ENCODE results near the gene IRX5. TPM values are rescaled to one million over a fixed set of nuclear protein-coding genes. Genes with fewer than 3 reads are reported as not detected.

The IRX5 gene
- total and polyA plus RNA-seq, 2 of the 8 experiments (the other 6 are each of a cell fraction or from before 2014, with no cell fraction given): 0.48 to 0.56 TPM

DNA sequence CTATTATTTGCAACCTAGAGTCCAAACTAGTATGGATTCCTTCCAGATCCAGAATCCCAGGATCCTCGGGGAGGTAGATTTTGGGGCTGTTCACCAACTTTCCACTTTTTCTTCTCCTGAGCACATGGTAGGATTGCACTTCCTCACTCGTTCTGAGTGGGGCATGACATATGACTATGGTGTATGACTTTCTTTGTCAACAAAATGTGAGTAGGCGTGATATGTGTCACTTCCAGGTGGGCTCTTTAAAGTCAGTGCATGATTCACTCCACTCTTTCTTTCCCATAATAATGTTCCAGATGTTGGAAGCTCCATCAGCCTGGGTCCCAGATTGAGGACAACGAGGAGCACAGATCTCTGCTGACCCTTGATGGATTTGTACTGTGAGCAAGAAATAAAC lies 21.5 kb downstream of the IRX5 start:
- no peak for FAIRE-seq
- no peak for TF ChIP-seq RXRA (IDR thresholded peaks at IDR 0.05; ENCODE audit: insufficient read depth, low read depth, low read length)
- TF ChIP-seq, protein P1, sequence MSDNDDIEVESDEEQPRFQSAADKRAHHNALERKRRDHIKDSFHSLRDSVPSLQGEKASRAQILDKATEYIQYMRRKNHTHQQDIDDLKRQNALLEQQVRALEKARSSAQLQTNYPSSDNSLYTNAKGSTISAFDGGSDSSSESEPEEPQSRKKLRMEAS (IDR thresholded peaks at IDR 0.05): no peak
- no peak for TF ChIP-seq RFX5 (IDR thresholded peaks at IDR 0.05; ENCODE audit: borderline replicate concordance, low read depth, low read length)
- TF ChIP-seq, protein P2, sequence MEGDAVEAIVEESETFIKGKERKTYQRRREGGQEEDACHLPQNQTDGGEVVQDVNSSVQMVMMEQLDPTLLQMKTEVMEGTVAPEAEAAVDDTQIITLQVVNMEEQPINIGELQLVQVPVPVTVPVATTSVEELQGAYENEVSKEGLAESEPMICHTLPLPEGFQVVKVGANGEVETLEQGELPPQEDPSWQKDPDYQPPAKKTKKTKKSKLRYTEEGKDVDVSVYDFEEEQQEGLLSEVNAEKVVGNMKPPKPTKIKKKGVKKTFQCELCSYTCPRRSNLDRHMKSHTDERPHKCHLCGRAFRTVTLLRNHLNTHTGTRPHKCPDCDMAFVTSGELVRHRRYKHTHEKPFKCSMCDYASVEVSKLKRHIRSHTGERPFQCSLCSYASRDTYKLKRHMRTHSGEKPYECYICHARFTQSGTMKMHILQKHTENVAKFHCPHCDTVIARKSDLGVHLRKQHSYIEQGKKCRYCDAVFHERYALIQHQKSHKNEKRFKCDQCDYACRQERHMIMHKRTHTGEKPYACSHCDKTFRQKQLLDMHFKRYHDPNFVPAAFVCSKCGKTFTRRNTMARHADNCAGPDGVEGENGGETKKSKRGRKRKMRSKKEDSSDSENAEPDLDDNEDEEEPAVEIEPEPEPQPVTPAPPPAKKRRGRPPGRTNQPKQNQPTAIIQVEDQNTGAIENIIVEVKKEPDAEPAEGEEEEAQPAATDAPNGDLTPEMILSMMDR (IDR thresholded peaks at IDR 0.05; ENCODE audit: control extremely low read depth in 1 of 3, insufficient read depth in 1 of 3, low read depth in 1 of 3, low read length in 3 of 3): no peak
- no peak for TF ChIP-seq HDAC2 (IDR thresholded peaks at IDR 0.05; ENCODE audit: borderline replicate concordance in 1 of 2, low read depth in 2 of 2, low read length in 2 of 2)
- TF ChIP-seq MAFK (IDR thresholded peaks at IDR 0.05; ENCODE audit: low read depth, low read length): no peak
- no peak for TF ChIP-seq JUND (IDR thresholded peaks at IDR 0.05; ENCODE audit: low read length)
- no peak for TF ChIP-seq SRF (IDR thresholded peaks at IDR 0.05; ENCODE audit: low read depth, low read length)
- TF ChIP-seq SUZ12 (IDR thresholded peaks at IDR 0.05; ENCODE audit: low read length): no peak
- TF ChIP-seq BRCA1 (IDR thresholded peaks at IDR 0.05; ENCODE audit: low read depth, low read length): no peak
- no peak for TF ChIP-seq CTBP2 (IDR thresholded peaks at IDR 0.05; ENCODE audit: borderline replicate concordance, insufficient read depth, insufficient read length, low read length)

More for the DNA sequence above, 21.5 kb downstream of the IRX5 start:
- H3K56ac ChIP-seq (replicated peaks; ENCODE audit: insufficient read length, low read depth, low read length): no peak overlapping the region
- no peak overlapping the region for H3K14ac ChIP-seq (ENCODE audit: insufficient read length)
- H3K4me1 ChIP-seq (replicated peaks in 1 of 4; ENCODE audit: control insufficient read depth in 3 of 4, insufficient read depth in 4 of 4, low read length in 3 of 4): no peaks in the 10 kb centered on the region
- no peaks in the 10 kb centered on the region for H3K9me3 ChIP-seq (ENCODE audit: insufficient read depth in 2 of 2, low read depth in 1 of 2, low read length in 1 of 2)
- ChIA-PET POLR2A (ENCODE audit: partially characterized antibody) (no interaction called here), CTCF (ENCODE audit: partially characterized antibody) (interaction anchor here (1.0 kb wide), 1 partner anchor 300 kb away, joined by 3 read pairs; no protein-coding TSS in a partner anchor)
- H3K23ac ChIP-seq (ENCODE audit: insufficient read length): no peak overlapping the region
- no peaks in the 10 kb centered on the region for H3K23me2 ChIP-seq (ENCODE audit: low read depth, low read length)
- H3K4me2 ChIP-seq (ENCODE audit: insufficient read depth in 1 of 2, low read depth in 2 of 2, low read length in 2 of 2): no peak overlapping the region
- DNase-seq (ENCODE audit: low read depth in 1 of 2, low spot score in 2 of 2): no peak
- no peak overlapping the region for H2BK5ac ChIP-seq (ENCODE audit: low read depth, low read length)
- no peak overlapping the region for H2AFZ ChIP-seq (ENCODE audit: low read length)
- H3K4ac ChIP-seq (replicated peaks; ENCODE audit: insufficient read length, low read depth, low read length): no peak overlapping the region
- H3K18ac ChIP-seq (ENCODE audit: extremely low read depth, low read length): no peak overlapping the region
- no peak overlapping the region for H3K27ac ChIP-seq (ENCODE audit: low read depth, low read length)
- H4K5ac ChIP-seq (ENCODE audit: insufficient read length, low read depth, low read length): no peak overlapping the region
- no peak overlapping the region for H2AK5ac ChIP-seq (ENCODE audit: low read depth, low read length)
- H3K27me3 ChIP-seq (replicated peaks in 1 of 4; ENCODE audit: control insufficient read depth in 3 of 4, extremely low read depth in 1 of 4, insufficient read depth in 3 of 4, low read length in 3 of 4): no peaks in the 10 kb centered on the region
- H4K8ac ChIP-seq (ENCODE audit: extremely low read depth, insufficient read depth, low read length): no peak overlapping the region
- 69% methylated on average over 4 of the region's 4 CpGs; no CpG with 5 or more reads in 1 of the 2 experiments for WGBS, 2 experiments (ENCODE audit: extremely low coverage in 1 of 2, insufficient coverage in 1 of 2, insufficient read length in 1 of 2, insufficient replicate concordance in 2 of 2, low coverage in 1 of 2, low lambda C conversion rate in 2 of 2, missing lambda C conversion rate in 1 of 2)
- H3K36me3 ChIP-seq (ENCODE audit: control insufficient read depth in 2 of 4, insufficient read depth in 4 of 4, low read length in 3 of 4): no peaks in the 10 kb centered on the region
- H4K91ac ChIP-seq (replicated peaks; ENCODE audit: insufficient read length, low read length): no peak overlapping the region
- H3K79me1 ChIP-seq (ENCODE audit: low read depth, low read length): no peaks in the 10 kb centered on the region
- H2BK20ac ChIP-seq (ENCODE audit: low read length): no peak overlapping the region
- no peak overlapping the region for H2BK12ac ChIP-seq (ENCODE audit: low read depth, low read length)
- no peaks in the 10 kb centered on the region for H4K20me1 ChIP-seq (replicated peaks in 1 of 2; ENCODE audit: control insufficient read depth in 1 of 2, insufficient read depth in 2 of 2, low read length in 2 of 2)
- H2BK120ac ChIP-seq (replicated peaks; ENCODE audit: low read depth, low read length): no peak overlapping the region
- no peak overlapping the region for H3K9ac ChIP-seq (replicated peaks in 1 of 4; ENCODE audit: extremely low read depth in 1 of 4, low read depth in 3 of 4, low read length in 3 of 4)
- H3K79me2 ChIP-seq (ENCODE audit: control insufficient read depth in 1 of 2, insufficient read depth in 2 of 2, low read length in 2 of 2): no peaks in the 10 kb centered on the region
- no peak overlapping the region for H2BK15ac ChIP-seq (ENCODE audit: low read length)
- no peak overlapping the region for H3K4me3 ChIP-seq (ENCODE audit: extremely low read depth in 1 of 4, insufficient read depth in 2 of 4, low read depth in 3 of 4, low read length in 4 of 4)

Measured in H1 (cell line).